ENCODE measurements around the gene KDM2B. TPM values are rescaled to one million over a fixed set of nuclear protein-coding genes. Genes with fewer than 3 reads are reported as not detected.

The KDM2B gene
- 10 to 100 TPM; 76.1 to 76.6 TPM for total RNA-seq

- DNase-seq (peak; percentile 44), ATAC-seq (peak; percentile 14)
- H3K4me1 Mint-ChIP-seq (ENCODE audit: low read depth) = peaks cover 42% of the 10 kb centered on the region
- POLR2A ChIA-PET = interaction anchor here (0.6 to 4.7 kb wide), 8 partner anchors 9 to 91 kb away, joined by 3 to 35 read pairs (median 6); partner anchors contain the start of gene ORAI1
- H3K4me3 Mint-ChIP-seq = peak within 1 kb of the TSS; percentile 98
- peak within 1 kb of the TSS; percentile 98 for H3K27ac Mint-ChIP-seq
- H3K27me3 Mint-ChIP-seq (ENCODE audit: low read depth) = no peaks in the 10 kb centered on the region
- H3K36me3 Mint-ChIP-seq (ENCODE audit: low read depth) = peaks cover 5% of the 10 kb centered on the region
- no peaks in the 10 kb centered on the region for H3K9me3 Mint-ChIP-seq (ENCODE audit: insufficient read depth)
- CTCF ChIA-PET = interaction anchor here (0.8 to 6.7 kb wide), 5 partner anchors 9 to 87 kb away, joined by 3 to 57 read pairs (median 5); partner anchors contain the start of gene ORAI1
Measured at GRCh38 chr12:121580959-121581685, at the start of gene KDM2B. TSS of gene KDM2B (minus strand) at chr12:121581023. CDS start at chr12:121580911, 112 bp downstream.

DNA sequence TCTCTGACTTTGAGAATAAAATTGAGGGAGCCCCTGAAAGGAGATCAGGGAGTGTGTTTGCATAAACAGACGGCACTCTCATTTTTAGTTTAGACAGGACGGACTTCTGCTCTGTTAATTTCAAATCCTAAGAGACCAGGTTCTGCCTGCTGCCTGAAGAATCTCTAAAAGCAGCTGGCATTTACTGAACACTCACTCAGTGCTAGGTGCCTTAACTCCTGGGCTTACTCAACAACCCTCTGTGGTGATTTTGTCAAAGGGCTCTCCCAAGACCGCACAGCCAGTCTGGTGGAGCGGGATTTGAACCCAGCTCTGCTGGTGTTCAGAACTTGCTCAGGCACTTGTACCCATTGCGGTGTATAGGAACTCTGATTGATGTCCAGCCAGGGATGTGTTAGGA is 47.7 kb upstream of the KDM2B start:
- DNase-seq (no peak), ATAC-seq (no peak)
- POLR2A ChIA-PET = interaction anchor here (0.6 to 5.7 kb wide), 9 partner anchors 9 to 100 kb away, joined by 3 to 77 read pairs (median 4); no protein-coding TSS in a partner anchor
- no peaks in the 10 kb centered on the region for H3K9me3 Mint-ChIP-seq (ENCODE audit: insufficient read depth)
- peaks cover 60% of the 10 kb centered on the region for H3K4me1 Mint-ChIP-seq (ENCODE audit: low read depth)
- H3K27ac Mint-ChIP-seq = peak overlapping the region; percentile 94
- H3K36me3 Mint-ChIP-seq (ENCODE audit: low read depth) = peaks cover 50% of the 10 kb centered on the region
- peak overlapping the region; percentile 95 for H3K4me3 Mint-ChIP-seq
- CTCF ChIA-PET = interaction anchor here (1.0 to 7.4 kb wide), 8 partner anchors 8 to 167 kb away, joined by 3 to 98 read pairs (median 31); partner anchors contain the start of genes KDM2B and MORN3
- H3K27me3 Mint-ChIP-seq (ENCODE audit: low read depth) = no peaks in the 10 kb centered on the region

GRCh38 chr12:121628037-121628436 is 47.2 kb upstream of the KDM2B start:
- DNase-seq (peak; percentile 41), ATAC-seq (no peak)
- Mint-ChIP-seq H3K9me3 (ENCODE audit: insufficient read depth) (no peaks in the 10 kb centered on the region), H3K27me3 (ENCODE audit: low read depth) (no peaks in the 10 kb centered on the region), H3K4me1 (ENCODE audit: low read depth) (peaks cover 59% of the 10 kb centered on the region), H3K27ac (peak overlapping the region; percentile 94), H3K4me3 (peak overlapping the region; percentile 95), H3K36me3 (ENCODE audit: low read depth) (peaks cover 48% of the 10 kb centered on the region)
- POLR2A ChIA-PET = interaction anchor here (0.6 to 5.7 kb wide), 15 partner anchors 10 to 100 kb away, joined by 3 to 77 read pairs (median 13); partner anchors contain the start of genes KDM2B and MORN3
- CTCF ChIA-PET = interaction anchor here (0.6 to 7.4 kb wide), 15 partner anchors 9 to 167 kb away, joined by 3 to 98 read pairs (median 6); partner anchors contain the start of genes KDM2B, MORN3 and RHOF

DNA sequence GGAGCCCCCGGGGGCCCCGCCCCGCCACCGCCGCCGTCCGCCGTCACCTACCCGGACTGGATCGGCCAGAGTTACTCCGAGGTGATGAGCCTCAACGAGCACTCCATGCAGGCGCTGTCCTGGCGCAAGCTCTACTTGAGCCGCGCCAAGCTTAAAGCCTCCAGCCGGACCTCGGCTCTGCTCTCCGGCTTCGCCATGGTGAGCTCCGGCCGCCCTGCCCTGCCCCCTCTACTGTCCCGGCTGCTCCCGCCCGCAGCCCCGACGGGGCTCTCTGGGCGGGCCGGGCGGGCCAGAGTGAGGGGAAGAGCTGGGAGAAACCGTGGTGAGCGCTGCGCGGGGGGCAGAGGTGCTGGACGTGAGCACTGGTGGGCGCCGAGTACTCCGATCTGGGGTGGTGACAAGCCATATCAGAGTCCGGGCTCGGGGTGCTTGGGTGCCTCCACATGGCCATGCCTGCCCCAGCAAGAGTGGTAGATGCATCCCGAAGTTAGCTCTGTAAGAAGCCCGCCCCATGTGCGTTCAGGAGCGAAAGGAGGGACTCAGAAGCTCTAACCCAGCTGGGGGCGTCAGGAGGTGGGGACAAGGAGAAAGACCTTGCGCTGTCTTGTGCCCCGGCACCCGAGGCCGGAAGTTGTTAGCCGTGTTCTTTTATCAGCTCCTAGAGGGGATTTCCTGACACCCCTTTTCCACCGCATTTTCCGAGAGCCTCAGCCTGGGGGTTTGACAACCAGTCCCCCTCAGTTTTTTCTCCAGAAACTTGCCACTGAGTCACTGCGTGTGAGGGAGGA is 46.2 kb upstream of the KDM2B start:
- peaks cover 49% of the 10 kb centered on the region for H3K4me1 Mint-ChIP-seq (ENCODE audit: low read depth)
- H3K27ac Mint-ChIP-seq = peak overlapping the region; percentile 94
- H3K27me3 Mint-ChIP-seq (ENCODE audit: low read depth) = no peaks in the 10 kb centered on the region
- H3K36me3 Mint-ChIP-seq (ENCODE audit: low read depth) = peaks cover 38% of the 10 kb centered on the region
- peak; percentile 62 for ATAC-seq
- H3K4me3 Mint-ChIP-seq = peak overlapping the region; percentile 95
- H3K9me3 Mint-ChIP-seq (ENCODE audit: insufficient read depth) = no peaks in the 10 kb centered on the region
- peak; percentile 90 for DNase-seq
- POLR2A ChIA-PET = interaction anchor here (0.6 to 5.7 kb wide), 26 partner anchors 11 to 459 kb away, joined by 3 to 77 read pairs (median 4); partner anchors contain the start of genes KDM2B, MORN3 and RNF34
- CTCF ChIA-PET = interaction anchor here (0.7 to 7.4 kb wide), 23 partner anchors 10 to 167 kb away, joined by 3 to 98 read pairs (median 6); partner anchors contain the start of genes KDM2B, MORN3 and RHOF

- ChIA-PET POLR2A (interaction anchor here (0.6 to 5.7 kb wide), 23 partner anchors 11 to 226 kb away, joined by 3 to 77 read pairs (median 5); partner anchors contain the start of genes KDM2B, MORN3 and RNF34), CTCF (interaction anchor here (0.8 to 7.4 kb wide), 16 partner anchors 11 to 168 kb away, joined by 4 to 98 read pairs (median 8); partner anchors contain the start of genes KDM2B, MORN3 and RHOF)
- DNase-seq (peak; percentile 96), ATAC-seq (peak; percentile 76)
- H3K36me3 Mint-ChIP-seq (ENCODE audit: low read depth) = peaks cover 34% of the 10 kb centered on the region
- peak within 1 kb of the TSS; percentile 94 for H3K27ac Mint-ChIP-seq
- no peaks in the 10 kb centered on the region for H3K27me3 Mint-ChIP-seq (ENCODE audit: low read depth)
- H3K9me3 Mint-ChIP-seq (ENCODE audit: insufficient read depth) = no peaks in the 10 kb centered on the region
- H3K4me1 Mint-ChIP-seq (ENCODE audit: low read depth) = peaks cover 42% of the 10 kb centered on the region
- peak within 1 kb of the TSS; percentile 95 for H3K4me3 Mint-ChIP-seq
Measured at GRCh38 chr12:121626087-121626852, 45.4 kb upstream of the KDM2B start, which contains the start of gene ORAI1. TSS of gene ORAI1 (plus strand) at chr12:121626530.

GRCh38 chr12:121620333-121620891 is 39.6 kb upstream of the KDM2B start:
- CTCF ChIA-PET = interaction anchor here (1.0 to 5.6 kb wide), 2 partner anchors 68 to 120 kb away, joined by 4 to 41 read pairs; no protein-coding TSS in a partner anchor
- no peaks in the 10 kb centered on the region for H3K36me3 Mint-ChIP-seq (ENCODE audit: low read depth)
- DNase-seq (no peak), ATAC-seq (no peak)
- POLR2A ChIA-PET = no interaction called here
- no peaks in the 10 kb centered on the region for H3K27me3 Mint-ChIP-seq (ENCODE audit: low read depth)
- no peaks in the 10 kb centered on the region for H3K9me3 Mint-ChIP-seq (ENCODE audit: insufficient read depth)
- H3K27ac Mint-ChIP-seq = no peak overlapping the region
- no peak overlapping the region for H3K4me3 Mint-ChIP-seq
- H3K4me1 Mint-ChIP-seq (ENCODE audit: low read depth) = peaks cover 23% of the 10 kb centered on the region

GRCh38 chr12:121618659-121619233 is 37.9 kb upstream of the KDM2B start:
- Mint-ChIP-seq H3K27ac (peak overlapping the region; percentile 57), H3K9me3 (ENCODE audit: insufficient read depth) (no peaks in the 10 kb centered on the region), H3K4me3 (no peak overlapping the region), H3K27me3 (ENCODE audit: low read depth) (no peaks in the 10 kb centered on the region), H3K4me1 (ENCODE audit: low read depth) (peaks cover 22% of the 10 kb centered on the region), H3K36me3 (ENCODE audit: low read depth) (no peaks in the 10 kb centered on the region)
- DNase-seq (no peak), ATAC-seq (no peak)
- POLR2A ChIA-PET = no interaction called here
- CTCF ChIA-PET = interaction anchor here (1.4 to 5.6 kb wide), 3 partner anchors 50 to 66 kb away, joined by 4 to 41 read pairs (median 7); no protein-coding TSS in a partner anchor

DNA sequence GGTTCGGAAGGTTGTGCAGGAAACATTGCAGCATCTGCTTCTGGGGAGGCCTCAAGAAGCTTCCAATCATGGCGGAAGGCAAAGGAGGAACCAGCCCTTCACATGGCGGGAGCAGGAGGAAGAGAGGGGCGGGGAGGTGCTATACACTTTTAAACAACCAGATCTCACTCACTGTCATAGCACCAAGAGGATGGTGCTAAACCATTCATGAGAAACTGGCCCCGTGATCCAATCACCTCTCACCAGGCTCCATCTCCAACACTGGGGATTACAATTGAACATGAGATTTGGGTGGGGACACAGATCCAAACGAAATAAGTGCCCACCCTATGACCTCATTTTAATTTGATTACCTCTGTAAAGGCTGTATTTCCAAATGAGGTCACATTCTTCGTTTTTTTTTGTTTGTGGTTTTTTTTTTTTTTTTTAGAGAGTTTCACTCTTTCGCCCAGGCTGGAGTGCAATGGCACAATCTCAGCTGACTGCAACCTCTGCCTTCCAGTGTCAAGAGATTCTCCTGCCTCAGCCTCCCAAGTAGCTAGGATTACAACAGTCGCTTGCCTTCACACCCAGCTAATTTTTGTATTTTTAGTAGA is 34.1 kb upstream of the KDM2B start:
- CTCF ChIA-PET = no interaction called here
- Mint-ChIP-seq H3K36me3 (ENCODE audit: low read depth) (no peaks in the 10 kb centered on the region), H3K4me1 (ENCODE audit: low read depth) (peaks cover 23% of the 10 kb centered on the region), H3K9me3 (ENCODE audit: insufficient read depth) (no peaks in the 10 kb centered on the region), H3K27me3 (ENCODE audit: low read depth) (no peaks in the 10 kb centered on the region), H3K4me3 (no peak overlapping the region), H3K27ac (no peak overlapping the region)
- peak; percentile 22 for ATAC-seq
- no peak for DNase-seq
- POLR2A ChIA-PET = no interaction called here

- H3K36me3 Mint-ChIP-seq (ENCODE audit: low read depth) = no peaks in the 10 kb centered on the region
- H3K9me3 Mint-ChIP-seq (ENCODE audit: insufficient read depth) = no peaks in the 10 kb centered on the region
- POLR2A ChIA-PET = interaction anchor here (0.8 kb wide), 1 partner anchor 32 kb away, joined by 3 read pairs; no protein-coding TSS in a partner anchor
- H3K27me3 Mint-ChIP-seq (ENCODE audit: low read depth) = no peaks in the 10 kb centered on the region
- DNase-seq (no peak), ATAC-seq (no peak)
- H3K4me1 Mint-ChIP-seq (ENCODE audit: low read depth) = peaks cover 18% of the 10 kb centered on the region
- CTCF ChIA-PET = interaction anchor here (1.0 kb wide), 1 partner anchor 61 kb away, joined by 4 read pairs; no protein-coding TSS in a partner anchor
- no peak overlapping the region for H3K27ac Mint-ChIP-seq
- no peak overlapping the region for H3K4me3 Mint-ChIP-seq
Measured at GRCh38 chr12:121613462-121613861, 32.6 kb upstream of the KDM2B start.

DNA sequence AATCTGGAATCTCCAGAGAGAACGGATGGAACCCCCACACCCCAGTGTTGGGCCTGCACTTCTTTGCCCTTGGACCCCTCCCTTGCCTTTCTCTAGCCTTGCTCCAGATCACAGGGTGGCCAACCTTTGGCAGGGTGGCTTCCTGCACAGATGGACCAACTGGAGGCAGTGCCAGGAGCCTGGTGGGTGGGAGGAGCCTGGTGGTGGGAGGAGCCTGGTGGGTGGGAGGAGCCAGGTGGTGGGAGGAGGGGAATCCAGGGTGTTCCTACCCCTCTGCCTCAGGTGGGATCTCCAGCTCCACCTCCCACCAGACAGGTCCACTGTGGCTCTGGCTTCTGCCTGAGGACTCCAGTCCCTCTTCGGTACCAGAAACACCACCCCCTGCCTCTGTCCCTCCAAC is 30.5 kb upstream of the KDM2B start:
- peaks cover 17% of the 10 kb centered on the region for H3K4me1 Mint-ChIP-seq (ENCODE audit: low read depth)
- ATAC-seq (peak; percentile 39), DNase-seq (no peak)
- ChIA-PET POLR2A (interaction anchor here (1.4 kb wide), 1 partner anchor 9 kb away, joined by 3 read pairs; no protein-coding TSS in a partner anchor), CTCF (interaction anchor here (1.5 kb wide), 2 partner anchors 22 to 59 kb away, joined by 4 to 5 read pairs; no protein-coding TSS in a partner anchor)
- no peaks in the 10 kb centered on the region for H3K36me3 Mint-ChIP-seq (ENCODE audit: low read depth)
- H3K9me3 Mint-ChIP-seq (ENCODE audit: insufficient read depth) = no peaks in the 10 kb centered on the region
- no peak overlapping the region for H3K4me3 Mint-ChIP-seq
- no peaks in the 10 kb centered on the region for H3K27me3 Mint-ChIP-seq (ENCODE audit: low read depth)
- H3K27ac Mint-ChIP-seq = no peak overlapping the region

Data from activated CD8-positive, alpha-beta T cell treated with anti-CD3 and anti-CD28 coated beads, Interleukin-2, amount 10 ng/mL, durations not matched to agents 7 days and 5 days (primary cell).